GM23248 (cell line): Measurements from ENCODE around the gene RNF166. TPM values are rescaled to one million over a fixed set of nuclear protein-coding genes. Genes with fewer than 3 reads are reported as not detected.

Experiments used
- DNase-seq: peaks from one replicate; pipeline ENCODE4 v3.0.0-alpha.2; 2015
- H2AFZ ChIP-seq: fragments of 200-600 bp; sonication (generic); 2 replicates; pipeline ENCODE4 v1.6.1; 2016; ENCODE audit warnings: antibody characterized with exemption
- H3F3A ChIP-seq: fragments of 200-600 bp; sonication (generic); 2 replicates; pipeline ENCODE4 v1.6.1; 2016; ENCODE audit warnings: mild to moderate bottlenecking, antibody characterized with exemption, mixed run types; ENCODE audit not compliant: insufficient read depth
- H3K27ac ChIP-seq: fragments of 200-600 bp; sonication (generic); 2 replicates; pipeline ENCODE4 v1.5.1; 2016; ENCODE audit warnings: mild to moderate bottlenecking
- H3K27me3 ChIP-seq: fragments of 200-600 bp; sonication (generic); replicated peaks from 2 replicates; pipeline ENCODE4 v1.6.1; 2016; ENCODE audit warnings: mild to moderate bottlenecking; ENCODE audit not compliant: insufficient read depth
- H3K36me3 ChIP-seq: fragments of 200-600 bp; sonication (generic); 2 replicates; pipeline ENCODE4 v1.6.1; 2016; ENCODE audit warnings: low read depth, mild to moderate bottlenecking
- H3K4me1 ChIP-seq: fragments of 200-600 bp; sonication (generic); 2 replicates; pipeline ENCODE4 v1.6.1; 2016; ENCODE audit warnings: mild to moderate bottlenecking; ENCODE audit not compliant: insufficient read depth
- H3K4me2 ChIP-seq: fragments of 200-600 bp; sonication (generic); one replicate; pipeline ENCODE4 v1.6.1; 2016; ENCODE audit warnings: mild to moderate bottlenecking; ENCODE audit not compliant: unreplicated experiment
- H3K4me3 ChIP-seq: fragments of 200-600 bp; sonication (generic); 2 replicates; pipeline ENCODE4 v1.5.1; 2016; ENCODE audit warnings: mild to moderate bottlenecking
- H3K79me2 ChIP-seq: fragments of 200-600 bp; sonication (generic); 2 replicates; pipeline ENCODE4 v1.6.1; 2016; ENCODE audit warnings: mild to moderate bottlenecking; ENCODE audit not compliant: insufficient read depth
- H3K9ac ChIP-seq: fragments of 200-600 bp; sonication (generic); 2 replicates; pipeline ENCODE4 v1.6.1; 2016; ENCODE audit warnings: mild to moderate bottlenecking
- H3K9me2 ChIP-seq: fragments of 200-600 bp; sonication (generic); 2 replicates; pipeline ENCODE4 v1.6.1; 2016; ENCODE audit warnings: mixed run types, mild to moderate bottlenecking, moderate library complexity; ENCODE audit not compliant: insufficient read depth
- H3K9me3 ChIP-seq: fragments of 200-600 bp; sonication (generic); one replicate; pipeline ENCODE4 v1.6.1; 2017; ENCODE audit warnings: low read depth
- H4K20me1 ChIP-seq: fragments of 200-600 bp; sonication (generic); 2 replicates; pipeline ENCODE4 v1.6.0; 2016; ENCODE audit not compliant: insufficient read depth
- EZH2 ChIP-seq: fragments of 200-600 bp; sonication (generic); IDR thresholded peaks from 2 replicates; pipeline ENCODE4 v1.6.1; 2018; ENCODE audit warnings: antibody characterized with exemption, mild to moderate bottlenecking; ENCODE audit not compliant: insufficient read depth, poor library complexity, severe bottlenecking
- EZH2phosphoT487 ChIP-seq: fragments of 200-600 bp; sonication (generic); IDR thresholded peaks from 2 replicates; pipeline ENCODE4 v1.6.1; 2018; ENCODE audit warnings: antibody characterized with exemption, moderate library complexity, mild to moderate bottlenecking, low read depth; ENCODE audit not compliant: insufficient read depth
- WGBS, 2 experiments: methylation state at CpG; one replicate each; pipeline ENCODE4 v1.1.6; 2015 to 2017; ENCODE audit warnings: low lambda C conversion rate in 2 of 2, low coverage in 1 of 2; ENCODE audit errors: missing lambda C conversion rate in 2 of 2; 5-methylcytosine and 5-hydroxymethylcytosine counted together
- in situ Hi-C: fragments of 300-500 bp; cut with MboI; formaldehyde crosslinking; loops from 2 replicates; pipeline ENCODE4 v1.15.0; 2020
- polyA plus RNA-seq: library from polyadenylated mRNA; unstranded; fragments of >200 nt; fragmentation: Nextera tagmentation; extraction: Ambion mirVana; gene quantifications from 2 replicates; pipeline ENCODE4 v1.2.1, GENCODE V29; 2016
- total RNA-seq: library from RNA; depleted of rRNA; stranded (reverse); fragments of >200 nt; shearing (Covaris generic); gene quantifications from 2 replicates; pipeline ENCODE4 v1.2.3, GENCODE V29; 2014

RNF166 gene
- total and polyA plus RNA-seq, 2 experiments from 2014 or later = 8.9 to 14.6 TPM

DNA sequence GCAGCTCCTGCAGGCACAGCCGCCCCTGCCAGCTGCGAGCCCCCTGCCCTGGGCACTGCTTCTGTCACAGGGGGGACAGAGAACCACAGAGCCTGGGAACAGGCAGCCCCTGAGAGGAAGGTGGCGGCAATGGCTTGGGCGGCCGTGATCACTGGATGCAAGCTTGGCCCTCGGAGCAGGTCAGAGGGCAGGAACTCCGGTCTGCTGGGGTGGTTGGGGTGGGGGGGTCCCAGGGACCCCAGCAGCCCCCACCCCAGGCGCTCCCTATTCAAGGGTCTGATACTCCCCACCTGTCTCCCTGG, 53.5 kb downstream of the RNF166 start:
- Histone ChIP-seq H3K4me2 (no peak overlapping the region), H3K9me3 (no peaks in the 10 kb centered on the region), H2AFZ (no peak overlapping the region), H3K36me3 (no peaks in the 10 kb centered on the region), H3K9ac (no peak overlapping the region), H3F3A (no peaks in the 10 kb centered on the region), H3K27ac (no peak overlapping the region), H3K27me3 (no peaks in the 10 kb centered on the region), H3K4me3 (no peak overlapping the region), H3K4me1 (no peaks in the 10 kb centered on the region), H3K9me2 (no peaks in the 10 kb centered on the region), H3K79me2 (no peaks in the 10 kb centered on the region), H4K20me1 (no peaks in the 10 kb centered on the region)
- no peak for DNase-seq
- 95 to 100% methylated on average over 5 to 8 of the region's 8 CpGs for WGBS, 2 experiments
- TF ChIP-seq EZH2phosphoT487 (no peak), EZH2 (no peak)
- in situ Hi-C loops = no loop called here

DNA sequence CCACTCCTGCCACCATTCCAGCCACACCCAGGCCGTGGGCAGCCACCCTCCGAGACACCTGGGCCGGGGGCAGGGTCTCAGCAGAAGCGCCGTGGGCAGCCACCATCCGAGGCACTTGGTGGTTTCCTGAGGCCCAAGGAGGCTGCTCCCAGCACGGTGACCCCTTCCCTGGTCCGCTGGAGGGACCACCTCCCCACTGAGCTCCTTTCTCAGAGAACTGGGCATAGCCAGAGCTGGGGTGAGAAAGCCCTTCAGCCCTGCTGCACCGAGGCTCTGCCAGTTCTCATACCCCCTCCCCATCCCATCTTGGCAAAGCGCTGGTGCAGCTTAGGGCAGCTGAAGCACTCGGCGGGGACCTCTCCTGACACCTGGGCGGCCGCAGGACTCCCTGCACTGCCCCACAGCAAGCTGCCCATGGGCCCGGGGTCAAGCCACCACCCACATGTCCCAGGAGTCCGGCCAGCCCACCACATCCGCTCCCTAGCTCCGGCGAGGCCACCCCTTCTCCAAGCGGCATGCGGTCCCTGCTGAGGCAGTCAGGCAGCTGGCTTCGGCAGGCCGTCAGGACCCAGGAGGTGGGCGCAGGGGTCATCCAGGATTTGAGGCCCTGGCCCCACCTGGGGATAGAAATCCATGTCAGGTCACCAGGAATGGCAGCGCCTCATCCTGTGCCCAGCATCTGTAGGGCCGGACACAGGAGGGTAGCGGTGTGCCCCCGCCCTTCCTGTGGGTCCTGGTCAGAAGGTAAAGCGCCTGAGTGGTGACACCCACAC, 54.0 kb downstream of the RNF166 start:
- H3K4me2 ChIP-seq = no peak overlapping the region
- H2AFZ ChIP-seq = no peak overlapping the region
- no peak for TF ChIP-seq EZH2phosphoT487
- no peak for TF ChIP-seq EZH2
- no peaks in the 10 kb centered on the region for H3K36me3 ChIP-seq
- H3F3A ChIP-seq = no peaks in the 10 kb centered on the region
- H3K79me2 ChIP-seq = no peaks in the 10 kb centered on the region
- 92 to 94% methylated on average over 22 to 23 of the region's 29 CpGs for WGBS, 2 experiments
- no peak for DNase-seq
- no peaks in the 10 kb centered on the region for H3K4me1 ChIP-seq
- H3K9ac ChIP-seq = no peak overlapping the region
- H3K27ac ChIP-seq = no peak overlapping the region
- H3K4me3 ChIP-seq = no peak overlapping the region
- in situ Hi-C loops = no loop called here
- H4K20me1 ChIP-seq = no peaks in the 10 kb centered on the region
- no peaks in the 10 kb centered on the region for H3K9me3 ChIP-seq
- H3K9me2 ChIP-seq = no peaks in the 10 kb centered on the region
- H3K27me3 ChIP-seq = no peaks in the 10 kb centered on the region

DNA sequence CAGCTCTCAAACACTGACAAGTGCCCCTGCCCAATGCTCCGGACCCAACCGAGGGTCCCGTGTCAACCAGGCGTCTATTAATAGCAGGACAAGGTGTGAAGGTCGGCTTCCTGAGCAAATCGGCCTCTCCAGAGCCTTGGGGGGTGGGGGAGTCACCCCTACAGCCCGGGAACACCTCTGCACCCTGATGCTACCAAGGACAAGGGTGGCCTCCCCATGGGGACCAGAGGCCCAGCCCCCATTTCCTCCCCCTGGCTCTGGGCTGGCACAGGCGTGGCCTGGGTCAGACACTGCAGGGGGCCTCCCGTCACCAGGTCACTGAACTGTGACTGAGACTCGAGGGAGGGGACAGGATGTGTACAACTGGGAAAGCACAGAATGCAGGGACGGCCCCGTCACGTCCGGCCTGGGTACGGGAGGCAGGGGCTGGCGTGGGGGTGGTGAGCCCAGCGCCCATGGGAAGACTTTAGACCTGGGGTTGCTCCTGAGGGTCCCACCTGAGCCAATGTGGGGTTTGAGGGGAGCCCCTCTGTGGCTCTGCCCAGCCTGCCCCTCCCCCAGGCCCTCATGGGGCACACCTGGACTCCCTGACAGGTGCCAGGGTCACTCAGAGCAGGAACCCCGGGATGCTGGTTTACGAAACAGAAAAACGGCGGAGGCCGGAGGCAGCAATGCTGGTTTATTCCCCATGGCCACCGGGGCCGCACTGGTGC, 54.8 kb downstream of the RNF166 start:
- Histone ChIP-seq H4K20me1 (no peaks in the 10 kb centered on the region), H3K9me3 (no peaks in the 10 kb centered on the region), H3K9ac (peak overlapping the region; percentile 78), H3K4me2 (peak overlapping the region; percentile 81), H3K9me2 (no peaks in the 10 kb centered on the region), H3K27me3 (no peaks in the 10 kb centered on the region), H3K4me1 (no peaks in the 10 kb centered on the region), H3K4me3 (peak overlapping the region; percentile 83), H3F3A (no peaks in the 10 kb centered on the region), H2AFZ (peak overlapping the region; percentile 76), H3K27ac (no peak overlapping the region), H3K79me2 (no peaks in the 10 kb centered on the region), H3K36me3 (no peaks in the 10 kb centered on the region)
- TF ChIP-seq EZH2phosphoT487 (no peak), EZH2 (no peak)
- 62 to 64% methylated on average over 19 to 24 of the region's 24 CpGs for WGBS, 2 experiments
- no peak for DNase-seq
- in situ Hi-C loops = no loop called here

DNA sequence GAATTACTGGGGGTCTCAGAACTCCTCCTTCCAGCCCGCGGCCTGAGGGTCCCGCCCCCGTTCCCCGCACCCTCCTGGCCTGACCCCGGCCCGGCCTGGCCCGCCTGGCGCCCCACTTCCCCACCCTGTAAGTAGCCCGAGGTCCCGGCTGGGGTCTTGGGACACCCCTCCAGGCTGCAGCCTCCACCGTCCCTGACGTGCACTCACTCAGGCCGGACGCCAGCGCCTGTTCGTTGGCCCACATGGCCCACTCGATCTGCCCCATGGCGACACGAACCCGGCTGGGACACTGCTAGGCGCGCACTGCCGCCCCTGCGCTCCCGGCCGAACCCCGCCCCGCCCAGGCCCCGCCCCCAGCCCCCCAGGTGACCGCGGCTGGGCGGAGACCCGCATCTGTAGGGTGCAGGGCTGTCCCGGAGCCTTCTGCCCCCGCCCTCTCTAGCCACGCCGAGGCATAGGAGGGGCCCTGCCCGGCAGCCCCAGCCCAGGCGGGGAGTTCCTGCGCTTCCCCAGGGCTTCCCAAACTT, 55.4 kb downstream of the RNF166 start, which contains the start of gene CYBA:
TSS of gene CYBA (minus strand) at position 305 of the 527 bp plus-strand sequence. CDS start at position 265, 40 bp downstream.
- Histone ChIP-seq H2AFZ (peak within 1 kb of the TSS; percentile 76), H4K20me1 (no peaks in the 10 kb centered on the region), H3K36me3 (no peaks in the 10 kb centered on the region), H3F3A (no peaks in the 10 kb centered on the region), H3K27ac (no peak within 1 kb of the TSS), H3K4me1 (no peaks in the 10 kb centered on the region), H3K9me2 (no peaks in the 10 kb centered on the region), H3K79me2 (no peaks in the 10 kb centered on the region), H3K27me3 (no peaks in the 10 kb centered on the region), H3K9ac (peak within 1 kb of the TSS; percentile 78), H3K9me3 (no peaks in the 10 kb centered on the region), H3K4me2 (peak within 1 kb of the TSS; percentile 81), H3K4me3 (peak within 1 kb of the TSS; percentile 83)
- 0 to 2% methylated on average over 9 to 36 of the region's 41 CpGs for WGBS, 2 experiments
- in situ Hi-C loops = no loop called here
- peak; percentile 72 for DNase-seq
- TF ChIP-seq EZH2phosphoT487 = no peak
- no peak for TF ChIP-seq EZH2
